ENCODE results near the gene GPANK1.

- TF ChIP-seq, protein P1, sequence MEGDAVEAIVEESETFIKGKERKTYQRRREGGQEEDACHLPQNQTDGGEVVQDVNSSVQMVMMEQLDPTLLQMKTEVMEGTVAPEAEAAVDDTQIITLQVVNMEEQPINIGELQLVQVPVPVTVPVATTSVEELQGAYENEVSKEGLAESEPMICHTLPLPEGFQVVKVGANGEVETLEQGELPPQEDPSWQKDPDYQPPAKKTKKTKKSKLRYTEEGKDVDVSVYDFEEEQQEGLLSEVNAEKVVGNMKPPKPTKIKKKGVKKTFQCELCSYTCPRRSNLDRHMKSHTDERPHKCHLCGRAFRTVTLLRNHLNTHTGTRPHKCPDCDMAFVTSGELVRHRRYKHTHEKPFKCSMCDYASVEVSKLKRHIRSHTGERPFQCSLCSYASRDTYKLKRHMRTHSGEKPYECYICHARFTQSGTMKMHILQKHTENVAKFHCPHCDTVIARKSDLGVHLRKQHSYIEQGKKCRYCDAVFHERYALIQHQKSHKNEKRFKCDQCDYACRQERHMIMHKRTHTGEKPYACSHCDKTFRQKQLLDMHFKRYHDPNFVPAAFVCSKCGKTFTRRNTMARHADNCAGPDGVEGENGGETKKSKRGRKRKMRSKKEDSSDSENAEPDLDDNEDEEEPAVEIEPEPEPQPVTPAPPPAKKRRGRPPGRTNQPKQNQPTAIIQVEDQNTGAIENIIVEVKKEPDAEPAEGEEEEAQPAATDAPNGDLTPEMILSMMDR (conservative IDR thresholded peaks at IDR 0.05), result no peak
- TF ChIP-seq EZH2 (IDR thresholded peaks at IDR 0.05; ENCODE audit: low read depth), result no peak
Measured at GRCh38 chr6:31615748-31616147, 49.0 kb downstream of the GPANK1 start.
